Effector memory CD8-positive, alpha-beta T cell (primary cell): ENCODE data around the gene PRKN.

ENCODE experiments used
- ATAC-seq: fragments of 150-1000 bp; cut with Tn5 transposase; replicated peaks from 2 replicates; pipeline ENCODE4 v1.10.0; 2021; ENCODE audit warnings: mild to moderate bottlenecking, moderate library complexity
- DNase-seq, 3 experiments: peaks; one replicate each; pipeline ENCODE4 v3.0.0; 2021
- H3K27ac Mint-ChIP-seq, 2 donors: one replicate each; pipeline ENCODE4 v1.8.0; 2022; ENCODE audit warnings: mild to moderate bottlenecking in 2 of 2, mixed read lengths in 2 of 2, moderate library complexity in 2 of 2
- H3K27me3 Mint-ChIP-seq, 2 donors: one replicate each; pipeline ENCODE4 v1.8.0; 2022; ENCODE audit warnings: mixed read lengths in 2 of 2
- H3K36me3 Mint-ChIP-seq: one replicate; pipeline ENCODE4 v1.8.0; 2022; ENCODE audit warnings: mild to moderate bottlenecking, moderate library complexity, mixed read lengths; ENCODE audit not compliant: insufficient read depth
- H3K4me1 Mint-ChIP-seq, 2 donors: one replicate each; pipeline ENCODE4 v1.8.0; 2022; ENCODE audit warnings: low read depth in 2 of 2, mixed read lengths in 2 of 2
- H3K4me3 Mint-ChIP-seq, 2 donors: one replicate each; pipeline ENCODE4 v1.8.0; 2022; ENCODE audit warnings: mild to moderate bottlenecking in 2 of 2, mixed read lengths in 2 of 2, moderate library complexity in 2 of 2
- H3K9me3 Mint-ChIP-seq, 2 donors: one replicate each; pipeline ENCODE4 v1.8.0; 2022; ENCODE audit warnings: mixed read lengths in 2 of 2

The PRKN gene

DNA sequence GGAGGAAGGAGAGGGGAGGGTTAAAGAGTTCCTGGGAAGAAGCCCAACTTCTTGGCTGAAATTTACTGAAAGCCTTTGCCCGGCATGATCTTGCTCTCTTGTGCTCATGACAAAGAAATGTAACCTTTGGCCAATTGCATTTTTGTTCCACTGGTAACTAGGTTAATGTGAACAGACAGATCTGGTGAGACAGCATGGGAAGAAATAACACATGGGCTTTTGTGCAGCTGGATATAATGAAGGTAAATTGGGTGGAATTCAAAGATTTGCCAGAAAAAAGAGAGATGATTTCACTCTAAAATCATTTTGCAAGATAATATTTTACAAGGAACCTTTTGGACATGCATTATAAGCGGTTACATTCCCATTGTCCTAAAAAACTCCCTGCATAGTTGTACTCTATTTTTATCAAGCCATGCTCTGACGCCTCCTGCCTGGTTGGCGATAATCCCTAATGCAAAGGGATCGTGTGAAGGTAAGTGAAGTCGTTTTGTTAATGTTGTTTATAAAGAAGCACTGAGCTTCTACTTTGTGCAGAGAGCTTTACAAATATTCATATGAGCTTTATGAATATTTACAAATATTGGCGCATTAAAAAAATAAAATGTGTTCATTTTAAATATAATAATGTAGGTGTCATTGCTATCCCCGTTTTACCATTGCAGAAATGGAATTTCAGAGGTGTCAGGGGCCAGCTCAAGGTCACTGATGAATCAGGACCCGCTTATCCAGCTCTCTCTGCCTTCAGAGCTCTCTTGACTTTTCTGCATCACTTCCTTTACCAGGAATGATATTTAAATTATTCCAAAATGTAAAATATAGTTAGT lies 1292.4 kb downstream of the PRKN start:
- Mint-ChIP-seq H3K27me3 (peaks cover 13 to 14% of the 10 kb centered on the region in 2 donors), H3K9me3 (no peaks in the 10 kb centered on the region), H3K27ac (no peak overlapping the region), H3K4me1 (peaks cover 0 to 4% of the 10 kb centered on the region in 2 donors), H3K4me3 (no peak overlapping the region), H3K36me3 (no peaks in the 10 kb centered on the region)
- ATAC-seq, result no peak
- no peak for DNase-seq

DNA sequence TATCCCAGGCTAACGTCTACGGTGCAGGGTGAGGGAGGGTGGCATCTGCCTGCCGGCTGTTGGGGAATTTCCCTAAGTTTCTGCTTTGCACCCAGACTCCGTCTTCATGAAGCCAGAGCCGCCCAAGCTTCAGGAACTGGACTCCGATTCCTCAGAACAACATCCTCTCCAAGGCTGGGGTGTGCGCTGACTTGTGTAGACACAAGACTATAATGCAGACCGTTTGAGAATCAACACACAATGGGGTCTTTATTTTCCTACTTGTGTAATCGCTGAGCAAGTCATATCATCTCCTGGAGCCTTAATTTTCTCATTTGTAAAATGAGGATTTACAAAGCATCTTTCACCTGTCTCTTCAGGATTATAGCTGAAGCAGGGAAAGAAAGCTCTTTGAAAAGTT lies 1293.2 kb downstream of the PRKN start:
- Mint-ChIP-seq H3K27me3 (peaks cover 11 to 19% of the 10 kb centered on the region in 2 donors), H3K9me3 (peaks cover 0 to 1% of the 10 kb centered on the region in 2 donors), H3K4me1 (peaks cover 0 to 4% of the 10 kb centered on the region in 2 donors), H3K4me3 (no peak overlapping the region), H3K27ac (no peak overlapping the region), H3K36me3 (no peaks in the 10 kb centered on the region)
- no peak for ATAC-seq
- no peak for DNase-seq

DNA sequence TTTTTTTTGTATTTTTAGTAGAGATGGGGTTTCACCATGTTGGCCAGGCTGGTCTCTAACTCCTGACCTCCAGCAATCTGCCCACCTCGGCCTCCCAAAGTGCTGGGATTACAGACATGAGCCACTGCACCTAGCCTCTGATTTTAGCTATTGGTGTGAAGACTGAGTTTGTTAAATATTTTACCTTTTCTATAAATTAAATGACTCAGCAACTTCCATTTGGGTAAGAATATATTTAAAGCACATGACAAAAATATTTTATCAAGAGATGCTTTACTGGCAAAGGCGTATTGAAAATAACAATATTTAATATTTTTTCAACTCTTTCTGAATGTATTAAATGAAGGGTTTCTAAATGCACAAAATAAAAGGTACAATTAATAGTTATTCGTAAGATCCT lies 1295.0 kb downstream of the PRKN start:
- Mint-ChIP-seq H3K27ac (no peak overlapping the region), H3K4me1 (peaks cover 0 to 4% of the 10 kb centered on the region in 2 donors), H3K4me3 (no peak overlapping the region), H3K9me3 (peaks cover 0 to 4% of the 10 kb centered on the region in 2 donors), H3K27me3 (peaks cover 11 to 23% of the 10 kb centered on the region in 2 donors), H3K36me3 (no peaks in the 10 kb centered on the region)
- DNase-seq (no peak), ATAC-seq (no peak)

DNA sequence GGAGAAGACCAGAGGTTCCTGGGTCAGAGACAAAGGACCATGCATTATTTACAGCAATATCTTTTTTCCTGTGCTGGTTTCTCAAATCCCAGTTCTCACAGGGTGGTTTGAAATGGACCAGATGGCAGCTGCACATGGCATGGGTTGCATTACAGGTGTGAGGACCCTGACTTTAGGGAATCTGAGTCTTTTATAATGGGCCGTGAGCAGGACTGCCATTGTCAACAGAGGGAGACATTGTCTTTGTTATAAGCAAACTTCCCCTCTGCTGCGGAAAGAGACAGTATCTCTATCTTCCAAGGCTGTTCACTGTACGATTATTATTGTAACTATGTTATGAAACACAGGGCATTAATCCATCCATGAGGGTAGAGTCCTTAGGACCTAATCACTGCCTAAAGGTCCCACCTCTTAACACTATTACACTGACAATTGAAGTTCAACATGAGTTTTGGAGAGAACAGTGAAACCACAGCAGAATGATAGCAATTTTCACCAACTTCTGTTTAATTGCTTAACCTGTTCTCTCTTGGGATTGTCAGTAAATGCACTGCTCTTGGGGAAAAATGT lies 1297.6 kb downstream of the PRKN start:
- Mint-ChIP-seq H3K4me3 (no peak overlapping the region), H3K9me3 (peaks cover 0 to 4% of the 10 kb centered on the region in 2 donors), H3K27me3 (peaks cover 10 to 21% of the 10 kb centered on the region in 2 donors), H3K4me1 (no peaks in the 10 kb centered on the region), H3K27ac (no peak overlapping the region), H3K36me3 (no peaks in the 10 kb centered on the region)
- ATAC-seq (no peak), DNase-seq (no peak)

DNA sequence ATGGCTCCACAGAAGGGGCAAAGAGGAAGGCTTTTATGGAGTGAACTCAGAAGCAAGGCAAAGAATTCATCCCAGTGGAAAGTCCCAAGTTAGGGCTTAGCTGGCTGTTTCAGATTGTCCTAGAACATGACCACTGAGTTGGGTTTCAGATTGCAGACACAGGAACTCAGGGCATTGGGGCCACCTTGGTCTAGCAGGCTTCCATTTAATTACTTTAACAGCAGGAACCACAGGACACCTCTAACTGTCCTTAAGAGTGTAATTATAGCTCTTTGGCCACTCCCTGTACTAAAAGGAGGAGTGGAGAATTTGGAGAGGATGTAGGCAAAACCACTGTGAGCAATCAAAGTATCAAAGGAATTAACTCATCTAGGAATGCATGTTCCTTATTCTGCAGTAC lies 1303.1 kb downstream of the PRKN start:
- ATAC-seq, result no peak

DNA sequence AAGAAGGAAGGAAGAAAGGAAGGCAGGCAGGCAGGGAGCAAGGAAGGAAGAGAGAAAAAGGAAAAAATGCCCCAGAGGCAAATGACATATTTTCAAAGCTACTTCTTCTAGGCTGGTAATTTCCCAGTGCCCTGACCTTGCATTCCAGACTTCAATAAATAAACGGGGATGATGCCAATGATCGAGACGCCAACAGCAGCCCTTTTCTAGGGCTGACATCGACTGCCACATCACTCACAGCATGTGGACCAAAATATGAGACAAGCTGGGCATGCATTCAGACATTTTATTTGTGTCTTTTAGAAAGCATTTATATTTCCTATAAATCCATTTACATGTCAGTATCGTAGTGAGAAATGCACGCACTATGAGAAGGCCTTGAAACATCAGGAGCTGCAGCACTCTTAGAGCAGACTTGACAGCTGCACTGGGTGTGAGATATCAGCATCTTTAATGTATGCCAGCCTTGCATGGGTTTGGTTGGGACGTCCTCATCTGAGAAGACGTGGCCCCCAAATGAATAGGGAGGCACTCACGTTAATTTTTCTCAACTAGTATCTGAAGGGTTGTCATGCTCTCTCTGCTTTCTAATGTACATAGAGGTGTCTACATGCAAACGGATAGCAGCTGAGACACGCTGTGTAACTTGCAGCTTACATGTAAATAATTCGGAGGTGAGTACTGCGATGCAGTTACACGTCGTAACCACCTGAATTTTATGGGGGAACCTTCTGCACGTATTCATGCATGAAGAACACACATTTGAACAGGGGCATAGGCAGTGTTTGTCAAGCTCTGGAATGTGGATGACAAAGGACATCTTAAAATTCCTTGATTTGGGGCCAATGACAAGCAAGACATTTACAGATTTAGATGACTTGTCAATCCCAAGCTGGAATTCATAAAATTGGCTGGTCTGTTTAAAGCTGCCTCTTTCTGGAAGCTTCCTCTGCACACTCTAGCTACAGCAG lies 1304.6 kb downstream of the PRKN start:
- Mint-ChIP-seq H3K27ac (no peak overlapping the region), H3K4me1 (no peaks in the 10 kb centered on the region), H3K4me3 (no peak overlapping the region), H3K36me3 (no peaks in the 10 kb centered on the region), H3K9me3 (no peaks in the 10 kb centered on the region), H3K27me3 (peaks cover 0 to 12% of the 10 kb centered on the region in 2 donors)
- no peak for ATAC-seq
- no peak for DNase-seq

More for the DNA sequence above, 1303.1 kb downstream of the PRKN start:
- H3K36me3 Mint-ChIP-seq, result no peaks in the 10 kb centered on the region
- H3K27ac Mint-ChIP-seq, result no peak overlapping the region
- no peaks in the 10 kb centered on the region for H3K4me1 Mint-ChIP-seq
- peaks cover 0 to 3% of the 10 kb centered on the region in 2 donors for H3K9me3 Mint-ChIP-seq
- no peak overlapping the region for H3K4me3 Mint-ChIP-seq
- no peak for DNase-seq
- peaks cover 5% of the 10 kb centered on the region in 2 donors for H3K27me3 Mint-ChIP-seq

DNA sequence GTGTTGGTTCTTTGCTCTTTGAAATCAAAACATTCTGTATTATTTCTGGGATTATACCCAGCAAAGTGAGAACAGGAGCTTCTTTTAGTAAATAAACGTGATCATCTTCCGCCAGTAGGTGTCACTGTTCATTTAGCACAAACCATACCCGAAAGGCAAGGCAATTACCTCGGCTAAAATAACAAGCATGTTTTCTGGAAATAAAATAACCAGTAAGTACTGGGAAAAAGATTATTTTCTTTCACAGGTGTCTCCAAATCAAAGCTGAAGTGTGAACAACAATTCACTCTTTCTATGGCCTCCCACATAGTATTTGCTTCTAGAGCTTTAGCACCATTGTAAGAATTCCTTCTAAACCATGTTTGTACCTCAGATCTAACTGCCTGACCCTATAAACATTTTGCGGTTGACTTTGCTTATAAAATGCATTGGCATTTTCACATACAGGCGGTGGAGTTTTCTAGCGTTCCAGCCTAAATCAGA lies 1309.1 kb downstream of the PRKN start:
- peaks cover 0 to 2% of the 10 kb centered on the region in 2 donors for H3K4me1 Mint-ChIP-seq
- ATAC-seq (peak; percentile 35), DNase-seq (peak; percentile 23 to 26 (median 24))
- no peak overlapping the region for H3K27ac Mint-ChIP-seq
- H3K36me3 Mint-ChIP-seq, result no peaks in the 10 kb centered on the region
- no peak overlapping the region for H3K4me3 Mint-ChIP-seq
- H3K27me3 Mint-ChIP-seq, result peaks cover 16 to 26% of the 10 kb centered on the region in 2 donors
- no peaks in the 10 kb centered on the region for H3K9me3 Mint-ChIP-seq

DNA sequence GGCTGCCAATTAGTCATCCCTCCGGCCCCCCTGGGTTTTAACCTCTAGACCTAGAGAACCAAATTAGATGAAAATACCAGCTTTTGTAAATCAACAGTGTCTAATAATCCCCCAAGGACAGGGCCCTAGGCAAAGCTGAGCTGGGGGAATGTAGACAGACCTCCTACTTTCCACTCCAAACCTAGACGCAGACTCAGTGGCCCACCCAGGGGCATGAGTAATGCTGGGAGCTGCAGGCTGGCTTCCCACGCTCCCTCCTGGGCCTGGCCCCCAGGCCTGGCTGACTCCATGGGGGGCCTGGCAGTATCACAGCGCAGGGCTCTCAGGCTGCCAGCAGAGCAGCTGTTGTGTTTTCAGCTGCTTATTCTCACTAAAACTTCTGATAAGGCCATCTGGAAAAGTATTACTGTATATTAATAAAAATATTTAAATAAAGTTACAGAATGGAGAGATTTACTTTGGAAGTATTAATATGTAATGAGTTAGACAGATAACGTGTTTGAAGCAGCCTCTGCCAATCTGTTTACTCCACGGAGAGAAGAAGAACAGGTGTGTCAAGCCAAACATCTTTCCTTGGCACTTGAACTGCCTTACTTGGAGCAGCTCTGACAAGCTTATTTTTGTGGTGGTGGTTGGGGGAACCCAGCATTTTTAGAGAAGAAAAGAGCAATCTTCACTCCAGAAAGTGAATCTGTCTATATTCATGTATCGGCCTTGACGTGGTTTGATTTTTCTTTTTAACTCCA lies 1309.7 kb downstream of the PRKN start:
- no peaks in the 10 kb centered on the region for H3K36me3 Mint-ChIP-seq
- no peak overlapping the region for H3K4me3 Mint-ChIP-seq
- H3K27me3 Mint-ChIP-seq, result peaks cover 16 to 26% of the 10 kb centered on the region in 2 donors
- ATAC-seq, result no peak
- H3K4me1 Mint-ChIP-seq, result peaks cover 0 to 2% of the 10 kb centered on the region in 2 donors
- no peaks in the 10 kb centered on the region for H3K9me3 Mint-ChIP-seq
- no peak for DNase-seq
- H3K27ac Mint-ChIP-seq, result no peak overlapping the region

DNA sequence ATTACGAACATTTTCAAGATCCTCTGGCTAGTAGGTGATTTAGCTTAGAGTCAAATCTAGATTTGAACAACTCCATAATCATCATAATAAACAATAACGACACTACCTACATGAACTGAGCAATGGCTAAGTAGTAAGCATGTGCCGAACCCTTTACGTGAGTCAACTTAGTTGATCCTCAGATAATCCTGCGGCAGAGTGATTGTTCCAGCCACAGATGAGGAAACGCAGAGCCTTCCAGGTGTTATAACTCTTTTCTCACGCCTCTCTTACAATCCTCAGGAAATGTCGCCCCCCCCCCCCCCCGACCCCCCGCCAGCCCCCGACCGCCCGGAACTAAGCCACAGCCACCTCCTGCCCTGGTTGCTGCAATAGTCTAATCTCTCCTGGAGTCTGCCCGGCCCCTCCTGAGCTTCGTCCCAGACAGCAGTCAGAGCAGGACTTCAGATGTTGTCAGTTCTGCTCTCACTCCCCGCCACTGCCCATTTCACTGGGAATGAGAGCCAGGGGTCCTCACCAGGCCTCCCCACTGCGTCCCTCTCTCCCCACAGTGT lies 1312.2 kb downstream of the PRKN start:
- Mint-ChIP-seq H3K27ac (no peak overlapping the region), H3K27me3 (peaks cover 16 to 26% of the 10 kb centered on the region in 2 donors), H3K4me3 (no peak overlapping the region), H3K9me3 (no peaks in the 10 kb centered on the region), H3K36me3 (no peaks in the 10 kb centered on the region), H3K4me1 (peaks cover 0 to 2% of the 10 kb centered on the region in 2 donors)
- ATAC-seq (no peak), DNase-seq (no peak)

DNA sequence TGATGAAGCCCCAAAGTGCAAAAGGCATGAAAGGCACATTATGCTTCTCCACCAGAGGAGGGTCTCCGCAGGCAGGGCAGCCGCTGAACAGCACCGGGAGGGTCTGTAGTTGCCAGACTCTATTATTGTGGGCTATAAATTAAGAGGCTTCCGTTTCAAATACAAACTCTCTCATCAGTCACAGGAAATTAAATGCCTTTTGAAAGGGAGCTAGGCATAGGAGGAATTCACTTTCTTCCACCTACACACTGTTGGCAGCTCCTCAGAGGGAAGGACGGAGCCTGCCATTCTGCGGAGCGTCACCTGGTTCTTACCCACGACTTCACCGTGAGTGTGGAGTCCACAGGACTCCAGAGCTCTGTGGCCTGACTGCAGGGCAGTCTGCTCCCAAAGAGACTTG lies 1312.9 kb downstream of the PRKN start:
- peaks cover 16 to 24% of the 10 kb centered on the region in 2 donors for H3K27me3 Mint-ChIP-seq
- ATAC-seq, result no peak
- no peak for DNase-seq
- H3K36me3 Mint-ChIP-seq, result no peaks in the 10 kb centered on the region
- H3K4me3 Mint-ChIP-seq, result no peak overlapping the region
- H3K9me3 Mint-ChIP-seq, result no peaks in the 10 kb centered on the region
- no peak overlapping the region for H3K27ac Mint-ChIP-seq
- H3K4me1 Mint-ChIP-seq, result peaks cover 0 to 3% of the 10 kb centered on the region in 2 donors

DNA sequence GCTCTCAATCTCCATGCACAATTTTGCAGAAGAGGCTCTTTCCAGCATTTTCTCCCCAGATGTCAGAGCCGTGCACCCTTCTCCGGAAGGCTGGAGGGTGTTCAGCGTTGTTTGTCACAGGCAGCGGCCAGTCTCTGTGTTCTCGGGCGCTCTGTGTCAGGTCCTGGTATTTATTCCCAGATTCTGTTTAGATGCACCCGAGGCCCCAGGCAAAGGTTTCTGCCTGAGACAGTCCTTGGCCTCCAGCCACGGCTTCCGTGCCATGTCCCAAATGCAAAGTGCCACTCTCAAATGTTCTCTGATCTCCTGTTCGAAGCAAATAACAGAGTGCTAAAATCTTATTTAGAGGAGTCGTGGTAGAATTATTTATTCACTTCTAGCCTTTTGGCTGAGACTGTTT lies 1313.4 kb downstream of the PRKN start:
- H3K4me1 Mint-ChIP-seq, result peaks cover 0 to 3% of the 10 kb centered on the region in 2 donors
- no peaks in the 10 kb centered on the region for H3K36me3 Mint-ChIP-seq
- ATAC-seq (no peak), DNase-seq (no peak)
- H3K27ac Mint-ChIP-seq, result no peak overlapping the region
- H3K9me3 Mint-ChIP-seq, result no peaks in the 10 kb centered on the region
- H3K4me3 Mint-ChIP-seq, result no peak overlapping the region
- H3K27me3 Mint-ChIP-seq, result peaks cover 16 to 19% of the 10 kb centered on the region in 2 donors

DNA sequence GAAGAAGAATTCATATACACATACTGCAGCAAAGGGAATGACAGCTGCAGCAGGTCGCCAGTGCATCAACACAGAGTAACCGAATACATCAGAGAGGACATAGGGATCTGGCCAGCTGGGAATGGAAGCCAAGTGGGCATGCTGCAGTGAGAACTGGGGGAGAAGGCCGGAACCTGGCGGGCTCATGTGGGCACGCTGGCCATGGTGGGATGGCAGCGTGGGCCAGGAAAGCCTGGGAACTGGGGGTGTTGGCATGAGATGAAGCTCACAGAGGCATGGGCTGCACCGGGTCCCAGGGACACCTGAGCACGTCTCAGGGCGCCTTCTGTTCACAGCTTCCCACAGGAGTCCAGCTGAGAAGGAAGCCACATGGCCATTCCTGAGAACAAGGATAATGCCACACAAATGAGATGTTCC lies 1314.2 kb downstream of the PRKN start:
- Mint-ChIP-seq H3K27me3 (peaks cover 16 to 17% of the 10 kb centered on the region in 2 donors), H3K4me3 (no peak overlapping the region), H3K9me3 (no peaks in the 10 kb centered on the region), H3K27ac (no peak overlapping the region), H3K36me3 (no peaks in the 10 kb centered on the region), H3K4me1 (peaks cover 0 to 3% of the 10 kb centered on the region in 2 donors)
- DNase-seq (no peak), ATAC-seq (no peak)
